Panc1 (cell line): Measurements from ENCODE around the gene HTT-AS. TPM values are rescaled to one million over a fixed set of nuclear protein-coding genes. Genes with fewer than 3 reads are reported as not detected.

ENCODE experiments used
- ATAC-seq: fragments of 200-7000 bp; cut with Tn5 transposase; 2 replicates; pipeline ENCODE4 v1.9.1; 2020; ENCODE audit warnings: mild to moderate bottlenecking, moderate library complexity
- BruUV-seq: library from RNA; stranded (reverse); fragments of 400-500 nt; replicated peaks from 2 replicates; lab custom pipeline; 2021; lab: Mats Ljungman, UMichigan
- CTCF ChIA-PET: fragments of 300-600 bp; sonication (Branson Sonifier 250); formaldehyde crosslinking; loops from one replicate; lab custom pipeline; 2022; ENCODE audit warnings: antibody characterized with exemption; lab: Charles Lee
- POLR2A ChIA-PET: fragments of 300-600 bp; sonication (Branson Sonifier 250); formaldehyde crosslinking; loops from one replicate; lab custom pipeline; 2022; ENCODE audit warnings: antibody characterized with exemption; lab: Charles Lee
- DNase-seq: peaks from one replicate; pipeline ENCODE4 v3.0.0-alpha.2; 2010; ENCODE audit warnings: low read depth, low spot score
- H3K27ac ChIP-seq: 2 replicates; pipeline ENCODE4 v1.5.1; 2011; ENCODE audit warnings: mild to moderate bottlenecking, low read length, inconsistent platforms
- H3K27me3 ChIP-seq: fragments of 200-500 bp; sonication (Bioruptor generic); 2 replicates; pipeline ENCODE4 v1.6.0; 2014; ENCODE audit warnings: low read length, inconsistent platforms; ENCODE audit not compliant: control insufficient read depth, insufficient read depth
- H3K36me3 ChIP-seq: fragments of 200-500 bp; sonication (Bioruptor generic); 2 replicates; pipeline ENCODE4 v1.5.1; 2014; ENCODE audit warnings: inconsistent platforms, mild to moderate bottlenecking, low read length, moderate library complexity; ENCODE audit not compliant: control insufficient read depth, insufficient read depth
- H3K4me1 ChIP-seq: 2 replicates; pipeline ENCODE4 v1.5.1; 2011; ENCODE audit warnings: inconsistent platforms, mild to moderate bottlenecking, low read length, moderate library complexity; ENCODE audit not compliant: control insufficient read depth, insufficient read depth
- H3K4me3 ChIP-seq, 2 experiments: 2 replicates each; pipeline ENCODE4 v1.5.1; 2011 to 2012; ENCODE audit warnings: low read depth in 2 of 2, low read length in 2 of 2, mild to moderate bottlenecking in 2 of 2, inconsistent platforms in 1 of 2, moderate library complexity in 1 of 2
- H3K9me3 ChIP-seq: fragments of 200-500 bp; sonication (Bioruptor generic); 2 replicates; pipeline ENCODE4 v1.5.1; 2014; ENCODE audit warnings: low read depth, mild to moderate bottlenecking, inconsistent platforms, low read length, moderate library complexity; ENCODE audit not compliant: control insufficient read depth, insufficient read depth
- CTCF ChIP-seq: fragments of 450-650 bp; IDR thresholded peaks from 2 replicates; pipeline ENCODE4 v1.5.1; 2017; ENCODE audit warnings: mild to moderate bottlenecking
- POLR2AphosphoS5 ChIP-seq: IDR thresholded peaks from 2 replicates; pipeline ENCODE4 v1.6.1; 2012; ENCODE audit warnings: mild to moderate bottlenecking, low read depth, low read length, moderate library complexity
- REST ChIP-seq, 2 experiments: IDR thresholded peaks; 2 replicates each; pipeline ENCODE4 v1.6.1; 2011 to 2012; ENCODE audit warnings: low read depth in 2 of 2, control low read depth in 1 of 2, low read length in 1 of 2, mild to moderate bottlenecking in 1 of 2, moderate library complexity in 1 of 2; ENCODE audit not compliant: insufficient read depth in 1 of 2
- SIN3A ChIP-seq: IDR thresholded peaks from 2 replicates; pipeline ENCODE4 v1.6.1; 2012; ENCODE audit warnings: low read depth, mild to moderate bottlenecking, low read length, moderate library complexity, borderline replicate concordance; ENCODE audit not compliant: insufficient read depth
- TCF7L2 ChIP-seq: IDR thresholded peaks from 2 replicates; pipeline ENCODE4 v1.6.1; 2011; ENCODE audit warnings: mild to moderate bottlenecking, low read depth, low read length, inconsistent platforms
- in situ Hi-C: cut with HindIII; loops from 2 replicates; pipeline ENCODE4 v1.10.0; 2016; ENCODE audit warnings: low sequenced_read_pairs, low pct_unique_long_range_greater_than_20kb
- intact Hi-C: fragments of 100-400 bp; cut with micrococcal nuclease; formaldehyde crosslinking; loops from one replicate; pipeline ENCODE4 v1.10.0; 2022; ENCODE audit not compliant: unreplicated experiment
- total RNA-seq: library from RNA; stranded (reverse); gene quantifications from one replicate; pipeline ENCODE4 v1.2.1, GENCODE V29; 2021; ENCODE audit not compliant: unreplicated experiment

Gene HTT-AS
- total RNA-seq, 1 experiment from 2014 or later, result not detected

GRCh38 chr4:3041192-3042142 is 32.9 kb downstream of the HTT-AS start:
- no peaks in the 10 kb centered on the region for H3K9me3 ChIP-seq
- H3K36me3 ChIP-seq, result no peaks in the 10 kb centered on the region
- ChIA-PET CTCF (no interaction called here), POLR2A (no interaction called here)
- BruUV-seq, result no TSS peak
- TF ChIP-seq POLR2AphosphoS5 (no peak), SIN3A (no peak), CTCF (no peak)
- H3K27ac ChIP-seq, result no peak overlapping the region
- in situ Hi-C loops, result no loop called here
- H3K4me1 ChIP-seq, result no peaks in the 10 kb centered on the region
- no peaks in the 10 kb centered on the region for H3K27me3 ChIP-seq
- H3K4me3 ChIP-seq, result no peak overlapping the region
- ATAC-seq (no peak; the same call in 1 of the 2 replicates), DNase-seq (no peak)
- intact Hi-C loops, result no loop called here

- Histone ChIP-seq H3K4me3 (no peak overlapping the region), H3K36me3 (no peaks in the 10 kb centered on the region), H3K27ac (no peak overlapping the region), H3K27me3 (no peaks in the 10 kb centered on the region), H3K4me1 (no peaks in the 10 kb centered on the region), H3K9me3 (no peaks in the 10 kb centered on the region)
- in situ Hi-C loops (no loop called here), intact Hi-C loops (no loop called here)
- ChIA-PET POLR2A (no interaction called here), CTCF (no interaction called here)
- BruUV-seq, result no TSS peak
- ATAC-seq, result no peak
- TF ChIP-seq SIN3A (no peak), TCF7L2 (no peak), CTCF (no peak), POLR2AphosphoS5 (no peak), REST (IDR thresholded peaks at IDR 0.05; ENCODE audit: insufficient read depth in 1 of 2, low read depth in 2 of 2, low read length in 1 of 2) (no peak)
- no peak for DNase-seq
Measured at GRCh38 chr4:3040452-3041191, 33.7 kb downstream of the HTT-AS start.
